Kidney tubule cell (primary cell): Measurements from ENCODE around the gene EIF5.
A peak's percentile ranks its signal among the peaks of the same experiment; 100 is the strongest.
"Not testable (repeated sequence)": the region's sequence is repeated elsewhere in the genome, so short reads cannot be mapped to it uniquely, and the experiment has no call there.

ENCODE experiments used
- DNase-seq: peaks from one replicate; pipeline ENCODE4 v3.0.0-alpha.2; 2018; ENCODE audit warnings: low spot score

EIF5 gene

DNA sequence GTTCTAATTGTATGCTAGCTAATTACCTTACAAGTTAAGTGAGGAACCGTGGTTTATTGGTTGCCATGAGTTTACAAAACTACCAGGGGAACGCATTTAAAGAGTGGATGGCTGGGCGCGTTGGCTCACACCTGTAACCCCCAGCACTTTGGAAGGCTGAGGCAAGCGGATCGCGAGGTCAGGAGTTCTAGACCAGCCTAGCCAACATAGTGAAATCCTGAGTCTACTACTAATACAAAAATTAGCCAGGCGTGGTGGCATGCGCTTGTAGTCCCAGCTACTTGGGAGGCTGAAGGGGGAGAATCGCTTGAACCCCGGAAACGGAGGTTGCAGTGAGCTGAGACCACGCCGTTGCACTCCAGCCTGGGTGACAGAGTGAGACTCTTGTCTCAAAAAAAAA is 2.2 kb downstream of the EIF5 start:
- no peak for DNase-seq

DNA sequence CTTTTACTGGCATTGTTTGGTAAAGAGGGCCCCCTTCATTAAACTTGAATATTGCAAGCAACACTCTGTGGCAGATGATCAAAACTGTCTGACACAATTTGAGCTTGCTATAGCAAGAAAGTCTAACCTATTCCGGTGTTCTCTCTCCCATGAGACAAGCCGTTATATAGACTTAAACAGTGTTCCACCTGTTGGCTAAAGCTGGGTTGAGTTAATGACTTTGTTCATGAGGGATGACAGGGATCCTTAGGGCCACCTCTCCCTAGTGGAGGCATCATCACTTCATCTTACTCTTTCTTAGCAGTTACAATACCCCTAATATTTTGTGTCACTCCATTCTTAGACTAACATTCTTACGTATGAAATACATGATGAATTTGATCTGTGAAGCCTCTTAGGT is 3.8 kb downstream of the EIF5 start:
- DNase-seq, result no peak

DNA sequence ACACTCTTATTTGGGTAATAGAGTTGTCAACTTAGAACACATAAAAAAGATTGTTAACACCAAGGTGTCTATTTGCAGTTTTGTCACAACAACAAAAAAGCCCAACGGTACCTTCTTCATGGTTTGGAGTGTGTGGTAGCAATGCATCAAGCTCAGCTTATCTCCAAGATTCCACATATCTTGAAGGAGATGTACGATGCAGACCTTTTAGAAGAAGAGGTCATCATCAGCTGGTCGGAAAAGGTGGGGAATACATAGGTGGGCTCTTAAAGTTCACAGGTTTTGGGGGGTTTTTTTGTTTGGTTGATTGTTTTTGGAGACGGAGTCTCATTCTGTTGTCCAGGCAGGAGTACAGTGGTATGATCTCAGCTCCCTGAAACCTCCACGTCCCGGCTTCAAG is 5.5 kb downstream of the EIF5 start:
- no peak for DNase-seq

DNA sequence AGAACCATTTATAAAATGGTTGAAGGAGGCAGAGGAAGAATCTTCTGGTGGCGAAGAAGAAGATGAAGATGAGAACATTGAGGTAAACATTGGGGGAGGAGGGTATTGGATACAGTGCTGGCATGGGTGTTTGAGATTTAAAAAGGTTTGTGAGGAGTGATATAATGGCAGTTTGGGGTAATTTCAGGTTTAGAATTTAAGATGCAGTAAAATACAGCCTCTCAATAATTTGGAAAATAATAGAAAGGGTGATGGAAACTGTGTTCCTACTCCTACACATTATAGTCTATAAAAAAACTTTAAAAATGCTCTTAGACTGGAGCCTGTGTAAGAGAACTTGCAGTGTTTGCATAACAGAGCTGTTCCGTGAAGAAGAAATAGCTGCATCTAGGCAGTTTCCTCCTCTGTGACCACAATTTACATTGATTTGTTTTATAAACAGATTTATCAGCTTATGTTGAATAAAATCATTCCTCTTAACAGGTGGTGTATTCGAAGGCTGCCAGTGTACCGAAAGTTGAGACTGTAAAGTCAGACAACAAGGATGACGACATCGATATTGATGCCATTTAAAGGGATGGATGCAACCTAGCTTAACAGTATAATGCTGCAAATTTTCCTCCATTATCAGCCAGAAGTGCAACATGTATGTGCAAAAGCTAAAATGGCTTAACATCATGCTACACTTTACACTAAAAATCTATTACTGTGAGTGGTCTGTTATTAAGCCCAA is 6.6 kb downstream of the EIF5 start:
- no peak for DNase-seq

DNA sequence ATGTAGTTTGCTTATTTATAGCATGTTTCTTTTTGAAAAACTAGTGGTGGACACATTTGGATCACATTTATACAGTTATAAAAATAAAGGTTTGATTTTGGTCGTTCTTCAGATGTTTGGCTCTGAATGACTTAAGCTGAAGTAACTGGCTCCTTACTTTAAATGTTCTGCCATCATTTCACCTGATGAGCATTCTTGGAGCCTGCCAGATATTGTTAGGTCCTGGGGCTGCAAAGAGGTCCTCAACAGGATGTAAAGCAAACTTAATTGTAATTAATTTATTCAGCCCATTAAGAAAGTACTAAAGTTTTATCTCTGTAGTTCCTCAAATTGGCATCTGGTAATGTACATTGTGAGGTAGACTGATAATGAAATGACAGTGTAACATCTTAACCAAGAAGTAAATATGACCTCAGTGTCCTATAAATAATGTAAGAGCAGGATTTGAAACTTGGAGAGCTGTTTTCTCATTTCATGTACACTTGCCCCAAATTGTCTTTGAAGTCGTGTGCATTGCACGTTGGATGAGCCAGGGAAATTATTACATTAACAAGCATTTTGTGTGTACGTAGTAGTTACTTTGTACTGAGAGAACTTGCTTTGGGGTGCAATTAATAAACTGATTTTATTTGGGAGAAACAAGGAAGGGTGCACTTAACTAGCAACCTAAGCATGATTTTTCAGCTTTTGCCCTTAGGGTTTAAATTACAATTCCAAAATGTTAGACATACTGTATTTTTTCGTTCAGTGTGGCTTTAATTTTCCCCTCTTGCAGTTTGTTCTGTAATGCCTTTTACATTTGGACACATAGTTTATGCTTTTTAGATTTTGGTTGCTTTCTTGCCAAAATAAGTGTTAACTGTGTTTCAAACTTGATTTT is 7.5 kb downstream of the EIF5 start:
- DNase-seq, result no peak

DNA sequence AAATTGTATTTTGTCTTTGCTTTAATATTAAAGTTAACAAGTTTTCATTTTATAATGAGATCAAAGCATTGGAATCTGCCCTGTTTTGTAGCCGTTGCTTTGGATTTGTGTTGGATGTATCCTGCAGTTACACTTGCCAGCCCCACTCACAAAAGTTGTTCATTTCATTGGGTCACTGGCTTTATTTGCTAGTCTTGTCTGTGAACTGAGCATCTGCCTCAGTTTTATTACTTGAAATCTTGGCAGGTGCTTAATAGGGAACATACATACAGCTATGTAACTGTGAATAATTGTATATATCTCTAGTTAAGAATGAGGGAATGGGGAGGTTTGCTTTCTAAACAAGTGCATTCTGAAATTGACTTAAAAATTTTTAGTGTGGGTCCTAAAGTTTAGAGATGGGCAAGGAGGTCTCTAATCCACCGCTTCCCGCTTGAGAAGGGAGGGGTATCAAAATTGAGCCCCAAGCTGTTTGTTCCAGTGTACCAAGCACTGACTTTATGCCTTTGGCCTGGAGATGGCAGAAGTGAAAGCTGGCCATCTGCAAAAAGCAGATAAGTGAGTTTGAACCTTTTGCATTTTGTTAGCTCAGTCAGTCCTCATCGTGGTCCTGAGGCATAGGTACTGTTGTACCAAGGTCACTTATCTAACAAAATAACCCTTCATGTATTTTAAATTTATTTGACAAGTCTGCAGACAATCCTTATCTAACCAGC is 9.3 kb downstream of the EIF5 start:
- DNase-seq, result no peak

DNA sequence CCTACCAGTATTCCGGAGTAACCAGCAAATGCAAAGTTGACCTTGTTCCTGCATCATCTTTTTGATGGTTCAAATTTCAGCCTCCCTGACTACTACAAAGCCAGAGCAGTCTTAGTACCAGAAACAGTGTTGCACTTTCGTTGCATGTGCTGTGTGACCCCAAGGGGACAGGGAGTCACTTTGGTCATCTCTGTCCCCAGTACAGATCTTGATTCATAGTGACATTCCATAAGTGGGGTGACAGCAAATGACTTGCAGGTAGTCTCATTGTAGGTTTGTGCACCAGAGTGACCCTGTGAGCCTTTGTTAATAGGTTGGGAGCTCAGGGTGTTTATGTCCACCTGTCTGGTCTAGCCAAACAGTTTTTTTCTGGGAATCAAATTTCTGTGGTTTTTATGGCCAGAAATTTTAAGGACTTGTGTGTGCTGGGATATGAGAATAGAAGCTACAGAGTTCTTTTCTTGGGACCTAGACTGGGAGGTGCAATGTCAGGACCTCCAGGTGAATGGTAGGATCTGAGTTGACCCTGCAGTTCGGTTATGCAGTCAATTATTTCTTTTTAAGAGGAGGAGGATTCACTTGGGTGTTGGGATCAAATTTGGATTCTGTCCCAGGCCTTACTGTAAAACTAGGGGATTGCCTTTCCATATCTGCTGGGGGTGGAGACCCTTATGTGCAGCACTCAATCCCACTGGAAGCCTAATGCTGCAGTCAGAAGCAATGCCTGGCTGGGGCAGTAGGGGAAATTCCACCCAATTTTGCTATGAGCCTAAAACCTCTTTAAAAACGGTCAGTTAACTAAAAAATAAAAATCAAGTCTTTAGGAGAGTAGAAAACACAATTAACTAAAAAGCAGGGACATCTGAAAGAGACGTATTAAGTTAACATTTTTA is 10.1 kb downstream of the EIF5 start:
- no peak for DNase-seq

DNA sequence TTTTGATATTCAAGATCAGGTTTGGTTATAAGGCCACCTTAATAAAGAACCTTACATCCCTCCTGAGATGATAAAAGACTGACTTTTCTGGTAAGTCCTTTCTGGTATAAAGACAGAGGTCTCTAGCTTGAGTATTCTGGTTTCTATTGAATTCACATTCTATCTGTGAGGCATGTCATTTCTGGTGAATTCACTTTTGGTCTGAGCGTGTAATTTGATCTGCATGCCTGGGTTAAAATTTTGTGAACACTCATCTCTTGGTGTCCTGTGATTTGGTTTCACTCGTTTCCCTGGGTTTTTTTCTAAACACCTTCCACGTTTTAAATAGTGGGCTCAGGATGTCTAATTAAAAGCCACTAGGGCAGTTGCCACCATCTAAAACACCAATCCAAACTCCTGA is 12.2 kb downstream of the EIF5 start:
- no peak for DNase-seq

DNA sequence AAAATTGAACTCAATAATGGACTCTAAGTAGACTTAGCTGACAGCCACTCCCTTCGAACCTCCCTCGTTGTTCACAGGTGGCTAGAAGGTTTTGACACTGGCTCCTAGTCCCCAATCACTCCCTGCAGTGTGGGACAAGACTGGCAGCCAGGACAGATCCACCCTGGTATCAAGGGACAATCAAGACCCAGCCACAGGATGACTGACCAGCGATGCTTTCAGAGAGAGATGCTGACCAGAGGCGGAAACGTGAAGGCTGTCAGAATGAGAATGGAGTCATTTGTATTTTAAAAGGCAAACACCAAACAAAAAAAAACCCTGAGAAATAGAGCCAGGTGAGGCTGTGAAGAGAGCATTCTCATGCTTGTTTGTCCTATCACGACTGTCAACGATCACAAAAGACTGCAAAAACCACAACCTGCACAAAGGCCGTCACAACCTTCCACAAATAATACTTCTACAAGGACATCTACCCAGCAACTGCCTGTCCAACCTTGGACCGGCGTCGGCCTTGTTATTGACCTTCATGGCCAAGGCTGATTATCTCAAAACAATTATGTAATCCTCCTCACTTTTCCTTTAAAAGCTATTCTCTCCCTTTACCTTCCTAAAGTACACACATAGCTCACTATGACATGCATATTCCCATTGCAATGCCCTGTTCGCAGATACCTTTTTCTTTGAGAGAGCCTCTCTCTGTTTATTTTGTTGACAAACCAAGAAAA is 13.2 kb downstream of the EIF5 start:
- no peak for DNase-seq

DNA sequence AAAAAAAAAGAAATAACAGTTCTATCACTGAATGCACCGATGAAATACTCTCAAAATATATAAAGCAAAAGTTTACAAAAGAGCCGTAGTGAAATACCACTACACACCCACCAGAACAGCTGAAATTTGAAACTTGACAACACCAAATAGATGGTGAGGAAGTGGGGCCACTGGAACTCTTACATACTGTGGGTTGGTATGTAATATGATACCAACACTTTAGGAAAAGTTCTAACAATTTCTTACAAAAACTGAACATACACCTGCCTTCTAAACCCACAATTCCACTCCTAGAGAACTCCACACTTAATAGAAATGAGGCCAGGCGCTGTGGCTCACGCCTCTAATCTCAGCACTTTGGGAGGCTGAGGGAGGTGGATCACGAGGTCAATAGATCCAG is 14.1 kb downstream of the EIF5 start:
- DNase-seq, result no peak

DNA sequence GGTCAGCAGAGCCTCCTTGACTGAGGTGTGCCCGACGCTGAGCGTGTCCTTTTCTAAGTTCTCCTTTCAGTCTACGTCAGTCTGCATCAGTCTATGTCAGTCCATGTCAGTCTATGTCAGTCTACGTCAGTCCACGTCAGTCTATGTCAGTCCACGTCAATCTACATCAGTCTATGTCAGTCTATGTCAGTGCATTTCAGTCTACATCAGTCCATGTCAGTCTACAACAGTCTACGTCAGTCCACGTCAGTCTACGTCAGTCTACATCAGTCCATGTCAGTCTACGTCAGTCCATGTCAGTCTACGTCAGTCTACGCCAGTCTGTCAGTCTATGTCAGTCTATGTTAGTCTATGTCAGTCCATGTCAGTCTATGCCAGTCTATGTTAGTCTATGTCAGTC is 15.9 kb downstream of the EIF5 start:
- no peak for DNase-seq

DNA sequence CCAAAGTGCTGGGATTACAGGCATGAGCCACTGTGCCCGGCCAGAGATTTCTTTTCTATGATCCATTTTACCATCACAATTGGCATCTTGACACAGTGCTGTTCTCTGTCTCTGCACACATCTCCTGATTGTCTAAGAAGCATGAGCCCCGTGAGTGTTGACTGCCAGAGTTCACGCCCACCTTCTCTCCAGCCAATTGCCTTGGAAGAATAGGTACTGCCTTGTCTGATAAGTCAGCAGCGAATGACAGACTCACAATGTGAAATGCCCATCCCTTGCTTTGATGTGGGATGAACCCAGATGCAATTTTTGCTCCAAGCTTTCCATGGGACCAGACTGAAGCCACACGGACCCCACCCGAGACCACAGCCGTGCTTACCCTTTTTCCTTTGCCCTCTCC is 19.3 kb downstream of the EIF5 start:
- no peak for DNase-seq

DNA sequence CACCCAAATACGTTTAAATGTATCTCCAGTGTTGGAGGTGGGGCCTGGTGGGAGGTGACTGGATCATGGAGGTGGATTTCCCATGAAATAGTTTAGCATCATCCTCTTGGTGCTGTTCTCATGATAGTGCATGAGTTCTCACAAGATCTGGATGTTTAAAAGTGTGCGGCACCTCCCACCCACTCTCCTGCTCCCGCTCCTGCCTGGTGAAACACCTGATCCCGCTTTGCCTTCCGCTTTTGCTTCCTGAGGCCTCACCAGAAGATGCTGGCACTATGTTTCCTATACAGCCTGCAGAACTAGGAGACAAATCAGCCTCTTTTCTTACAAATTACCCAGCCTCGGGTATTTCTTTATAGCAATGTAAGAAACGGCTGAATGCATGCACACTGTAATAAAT is 20.1 kb downstream of the EIF5 start:
- no peak for DNase-seq

DNA sequence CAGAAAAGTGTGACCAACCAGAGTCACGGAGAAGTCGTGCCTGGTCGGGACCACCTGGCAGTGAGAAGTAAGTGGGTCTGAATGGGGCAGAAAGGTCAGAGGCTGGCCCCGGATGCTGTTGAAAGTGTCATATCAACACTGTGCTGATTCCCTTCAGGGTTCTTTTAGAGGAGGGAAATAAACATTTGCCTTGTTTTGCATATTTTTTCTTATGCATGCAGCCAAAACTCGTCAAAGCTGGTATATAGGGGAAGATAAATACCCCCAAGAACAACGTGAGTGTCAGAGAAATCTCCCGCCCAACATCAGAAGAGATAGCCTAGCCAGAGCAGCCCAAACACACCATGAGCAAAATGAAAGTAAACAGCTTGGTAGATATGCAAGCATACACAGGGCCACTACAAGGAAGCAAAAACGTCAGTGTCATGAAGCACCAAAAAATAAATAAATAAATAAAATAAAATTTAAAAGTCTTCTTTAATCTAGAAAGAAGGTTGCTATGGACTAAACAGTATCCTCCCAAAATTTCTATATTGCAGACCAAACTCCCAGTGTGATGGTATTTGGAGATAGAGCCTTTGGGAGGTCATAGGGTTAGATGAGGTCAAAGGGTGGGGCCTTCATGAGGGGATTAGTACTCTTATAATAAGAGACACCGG is 22.1 kb downstream of the EIF5 start:
- no peak for DNase-seq

DNA sequence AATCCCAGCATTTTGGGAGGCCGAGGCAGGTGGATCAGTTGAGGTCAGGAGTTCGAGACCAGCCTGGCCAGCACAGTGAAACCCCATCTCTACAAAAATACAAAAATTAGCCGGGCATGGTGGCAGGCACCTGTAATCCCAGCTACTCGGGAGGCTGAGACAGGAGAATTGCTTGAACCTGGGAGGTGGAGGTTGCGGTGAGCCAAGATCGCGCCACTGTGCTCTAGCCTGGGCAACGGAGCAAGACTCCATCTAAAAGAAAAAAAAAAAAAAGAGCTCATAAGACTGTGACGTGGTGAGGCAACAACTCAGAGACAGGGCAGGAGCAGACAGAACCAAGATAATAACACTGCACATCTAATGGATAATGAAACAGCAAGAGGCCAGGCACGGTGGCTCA is 23.5 kb downstream of the EIF5 start:
- not testable (repeated sequence) for DNase-seq

DNA sequence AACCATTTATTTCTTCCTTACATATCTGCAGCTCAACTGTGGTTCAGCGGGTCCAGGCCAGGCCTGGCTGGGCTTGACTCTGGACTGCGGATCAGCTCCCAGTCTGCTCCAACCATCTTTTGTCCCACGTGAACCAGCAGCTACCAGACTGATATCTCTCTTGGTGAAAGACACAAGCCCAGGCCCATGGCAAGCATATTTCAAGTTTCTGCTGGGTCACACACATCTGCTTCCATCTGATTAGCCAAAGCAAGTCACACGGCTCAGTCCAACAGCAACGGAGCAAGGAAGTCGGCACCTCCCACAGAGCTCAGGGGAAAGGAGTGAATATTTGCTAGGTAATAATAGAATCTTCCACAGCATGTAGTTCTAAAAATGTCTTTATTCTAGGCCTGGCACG is 26.5 kb downstream of the EIF5 start:
- DNase-seq, result no peak

DNA sequence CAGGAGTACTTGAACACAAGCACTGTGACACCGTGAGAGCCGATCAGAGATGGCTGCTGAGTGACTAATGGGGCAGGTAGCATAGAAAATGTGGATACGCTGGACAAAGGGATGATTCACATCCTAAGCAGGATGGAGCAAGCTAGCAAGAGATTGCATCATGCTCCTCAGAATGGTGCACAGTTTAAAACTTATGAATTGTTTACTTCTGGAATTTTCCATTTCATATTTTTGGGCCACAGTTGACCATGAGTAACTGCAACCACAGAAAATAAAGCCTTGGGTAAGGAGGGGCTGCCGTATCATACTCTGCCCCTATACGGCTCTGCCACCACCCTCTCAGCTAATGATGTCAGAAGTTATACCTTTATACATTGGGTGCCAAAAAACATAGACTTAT is 27.8 kb downstream of the EIF5 start:
- DNase-seq, result peak; percentile 94

DNA sequence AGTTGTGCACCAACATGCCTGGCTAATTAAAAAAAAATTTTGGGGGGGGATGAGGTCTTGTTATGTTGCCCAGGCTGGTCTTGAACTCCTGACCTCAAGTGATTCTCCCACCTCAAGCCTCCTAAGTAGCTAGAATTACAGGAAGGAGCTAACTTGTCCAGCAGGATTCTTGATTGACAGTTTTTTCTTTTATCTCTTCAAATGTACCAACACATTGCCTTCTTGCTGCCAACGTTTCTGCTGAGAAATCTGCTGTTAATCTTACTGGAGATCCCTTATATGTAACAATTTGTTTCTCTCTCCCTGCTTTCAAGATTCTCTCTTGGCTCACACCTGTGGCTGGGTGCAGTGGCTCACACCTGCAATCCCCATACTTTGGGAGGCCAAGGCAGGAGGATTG is 28.7 kb downstream of the EIF5 start:
- peak; percentile 32 for DNase-seq

DNA sequence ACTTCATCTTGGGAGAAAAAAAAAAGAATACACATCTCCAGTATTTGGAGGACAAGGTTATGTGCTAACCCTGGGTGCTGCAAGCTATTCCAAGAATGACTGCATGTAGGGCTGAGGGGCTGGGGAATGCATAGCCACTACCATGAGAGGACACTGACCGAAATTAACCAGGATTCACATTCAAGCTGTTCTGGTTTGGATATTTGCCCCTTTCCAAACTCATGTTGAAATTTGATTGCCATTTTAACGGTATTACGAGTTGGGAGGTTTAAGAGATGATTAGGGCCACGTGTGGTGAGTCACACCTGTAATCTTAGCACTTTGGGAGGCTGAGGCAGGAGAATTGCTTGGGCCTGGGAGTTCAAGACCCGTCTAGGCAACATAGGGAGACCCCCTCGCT is 32.7 kb downstream of the EIF5 start:
- DNase-seq, result no peak

DNA sequence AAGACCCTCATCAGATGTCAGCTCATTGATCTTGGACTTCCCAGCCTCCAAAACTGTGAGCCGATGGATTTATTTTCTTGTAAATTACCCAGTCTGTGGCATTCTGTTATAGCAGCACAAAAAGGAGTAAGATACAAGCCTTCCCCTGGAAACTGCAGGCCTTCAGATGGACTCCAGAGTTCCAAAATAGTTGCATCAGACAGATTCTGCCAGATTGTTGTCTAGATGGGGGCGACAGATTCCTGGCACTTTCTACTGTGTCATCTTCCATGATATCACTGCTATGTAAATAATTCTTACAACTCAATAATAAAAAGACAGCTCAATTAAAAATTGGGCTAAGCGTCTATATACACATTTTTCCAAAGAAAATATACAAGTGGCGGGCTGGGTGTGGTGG is 34.0 kb downstream of the EIF5 start:
- no peak for DNase-seq

DNA sequence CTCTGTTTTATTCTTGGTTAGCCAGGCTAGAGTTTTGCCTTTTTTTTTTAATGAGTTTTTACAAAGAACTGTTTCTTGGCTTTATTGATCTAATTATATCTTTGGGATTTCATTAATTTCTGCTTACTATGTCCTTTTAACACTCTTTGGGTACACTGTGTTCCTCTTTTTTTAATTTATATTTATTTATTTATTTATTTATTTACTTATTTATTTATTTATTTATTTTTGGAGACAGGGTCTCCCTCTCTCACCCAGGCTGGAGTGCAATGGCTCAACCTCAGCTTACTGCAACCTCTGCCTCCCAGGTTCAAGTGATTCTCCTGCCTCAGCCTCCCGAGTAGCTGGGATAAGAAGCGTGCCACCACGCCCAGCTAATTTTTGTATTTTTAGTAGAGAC is 36.0 kb downstream of the EIF5 start:
- no peak for DNase-seq
